GM12801 (cell line): ENCODE results near the gene PANX1.

ENCODE experiments used
- TF ChIP-seq, protein P1 (sequence below): IDR thresholded peaks from one replicate; pipeline ENCODE4 v1.5.1; 2011; ENCODE audit warnings: control low read depth; ENCODE audit not compliant: insufficient read length; ENCODE audit errors: extremely low read depth

The PANX1 gene

DNA sequence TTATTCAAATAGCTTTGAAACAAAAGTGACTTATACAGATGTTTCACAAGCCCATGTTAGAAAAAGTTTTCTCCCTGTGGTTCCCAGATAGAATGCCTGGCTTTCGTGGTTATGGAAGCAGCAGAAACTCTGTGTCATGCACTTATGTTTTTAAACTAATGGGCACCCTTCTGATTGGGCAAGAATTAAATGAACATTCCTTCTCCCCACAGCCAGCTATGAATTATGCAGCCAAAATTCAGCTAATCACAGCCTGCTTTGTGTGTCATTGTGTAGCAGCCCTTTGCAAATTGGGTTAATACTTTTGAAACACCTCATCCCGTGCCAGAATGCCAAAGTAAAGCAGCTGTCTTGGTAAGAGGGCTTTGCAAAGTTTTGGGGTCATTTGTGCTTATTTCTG, 46.9 kb downstream of the PANX1 start:
- TF ChIP-seq, protein P1, sequence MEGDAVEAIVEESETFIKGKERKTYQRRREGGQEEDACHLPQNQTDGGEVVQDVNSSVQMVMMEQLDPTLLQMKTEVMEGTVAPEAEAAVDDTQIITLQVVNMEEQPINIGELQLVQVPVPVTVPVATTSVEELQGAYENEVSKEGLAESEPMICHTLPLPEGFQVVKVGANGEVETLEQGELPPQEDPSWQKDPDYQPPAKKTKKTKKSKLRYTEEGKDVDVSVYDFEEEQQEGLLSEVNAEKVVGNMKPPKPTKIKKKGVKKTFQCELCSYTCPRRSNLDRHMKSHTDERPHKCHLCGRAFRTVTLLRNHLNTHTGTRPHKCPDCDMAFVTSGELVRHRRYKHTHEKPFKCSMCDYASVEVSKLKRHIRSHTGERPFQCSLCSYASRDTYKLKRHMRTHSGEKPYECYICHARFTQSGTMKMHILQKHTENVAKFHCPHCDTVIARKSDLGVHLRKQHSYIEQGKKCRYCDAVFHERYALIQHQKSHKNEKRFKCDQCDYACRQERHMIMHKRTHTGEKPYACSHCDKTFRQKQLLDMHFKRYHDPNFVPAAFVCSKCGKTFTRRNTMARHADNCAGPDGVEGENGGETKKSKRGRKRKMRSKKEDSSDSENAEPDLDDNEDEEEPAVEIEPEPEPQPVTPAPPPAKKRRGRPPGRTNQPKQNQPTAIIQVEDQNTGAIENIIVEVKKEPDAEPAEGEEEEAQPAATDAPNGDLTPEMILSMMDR = no peak

DNA sequence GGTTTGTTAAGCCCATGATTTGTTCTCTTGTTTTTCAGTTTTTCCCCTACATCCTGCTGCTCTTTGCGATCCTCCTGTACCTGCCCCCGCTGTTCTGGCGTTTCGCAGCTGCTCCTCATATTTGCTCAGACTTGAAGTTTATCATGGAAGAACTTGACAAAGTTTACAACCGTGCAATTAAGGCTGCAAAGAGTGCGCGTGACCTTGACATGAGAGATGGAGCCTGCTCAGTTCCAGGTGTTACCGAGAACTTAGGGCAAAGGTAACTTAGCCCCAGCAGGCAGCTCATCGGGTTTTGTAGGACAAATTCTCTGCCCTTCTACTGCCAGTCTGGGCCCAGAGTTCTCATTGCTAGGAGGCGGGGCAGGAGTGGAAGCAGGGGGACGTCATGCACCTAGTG, 49.7 kb downstream of the PANX1 start:
- TF ChIP-seq, protein P1 = no peak

DNA sequence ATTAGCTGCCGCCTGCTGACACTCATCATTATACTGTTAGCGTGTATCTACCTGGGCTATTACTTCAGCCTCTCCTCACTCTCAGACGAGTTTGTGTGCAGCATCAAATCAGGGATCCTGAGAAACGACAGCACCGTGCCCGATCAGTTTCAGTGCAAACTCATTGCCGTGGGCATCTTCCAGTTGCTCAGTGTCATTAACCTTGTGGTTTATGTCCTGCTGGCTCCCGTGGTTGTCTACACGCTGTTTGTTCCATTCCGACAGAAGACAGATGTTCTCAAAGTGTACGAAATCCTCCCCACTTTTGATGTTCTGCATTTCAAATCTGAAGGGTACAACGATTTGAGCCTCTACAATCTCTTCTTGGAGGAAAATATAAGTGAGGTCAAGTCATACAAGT, 51.1 kb downstream of the PANX1 start:
- TF ChIP-seq, protein P1 = no peak

DNA sequence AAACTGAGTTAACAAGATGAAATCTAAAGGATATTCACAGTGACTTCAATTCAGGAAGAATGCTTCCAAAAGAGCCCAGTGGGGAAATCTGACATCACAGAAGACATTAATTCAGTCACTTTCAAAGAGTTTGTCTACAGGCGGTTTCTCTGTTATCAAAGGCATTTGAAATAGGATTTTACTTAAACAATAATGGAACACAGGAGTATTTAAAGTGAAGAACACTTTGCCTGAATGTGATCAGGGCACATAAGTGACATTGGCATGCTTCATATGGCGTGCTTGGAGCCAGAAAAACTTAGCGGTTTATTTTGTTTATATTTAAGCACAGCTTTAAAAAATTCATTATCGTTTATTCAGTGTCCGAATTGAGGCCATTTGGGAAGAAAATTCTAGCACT, 52.9 kb downstream of the PANX1 start:
- TF ChIP-seq, protein P1 = no peak

DNA sequence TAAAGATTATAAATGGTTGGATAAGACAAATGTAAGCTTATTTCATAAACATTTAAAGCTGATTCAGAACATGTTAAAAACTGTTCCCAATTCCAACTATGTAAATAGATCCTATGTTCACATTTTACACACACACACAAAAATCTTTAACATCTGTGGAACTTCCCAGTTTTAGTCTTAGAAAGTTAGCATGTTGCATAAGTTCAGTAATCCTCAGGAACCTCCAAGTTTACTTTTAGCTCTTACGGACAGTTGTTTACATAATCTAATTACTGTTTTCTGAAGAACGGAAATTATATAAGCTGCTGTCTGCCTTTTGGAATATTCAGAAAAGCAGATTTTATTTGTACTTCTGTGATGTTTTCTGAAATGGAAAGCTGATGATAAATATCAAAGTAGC, 53.3 kb downstream of the PANX1 start:
- TF ChIP-seq, protein P1 = no peak

DNA sequence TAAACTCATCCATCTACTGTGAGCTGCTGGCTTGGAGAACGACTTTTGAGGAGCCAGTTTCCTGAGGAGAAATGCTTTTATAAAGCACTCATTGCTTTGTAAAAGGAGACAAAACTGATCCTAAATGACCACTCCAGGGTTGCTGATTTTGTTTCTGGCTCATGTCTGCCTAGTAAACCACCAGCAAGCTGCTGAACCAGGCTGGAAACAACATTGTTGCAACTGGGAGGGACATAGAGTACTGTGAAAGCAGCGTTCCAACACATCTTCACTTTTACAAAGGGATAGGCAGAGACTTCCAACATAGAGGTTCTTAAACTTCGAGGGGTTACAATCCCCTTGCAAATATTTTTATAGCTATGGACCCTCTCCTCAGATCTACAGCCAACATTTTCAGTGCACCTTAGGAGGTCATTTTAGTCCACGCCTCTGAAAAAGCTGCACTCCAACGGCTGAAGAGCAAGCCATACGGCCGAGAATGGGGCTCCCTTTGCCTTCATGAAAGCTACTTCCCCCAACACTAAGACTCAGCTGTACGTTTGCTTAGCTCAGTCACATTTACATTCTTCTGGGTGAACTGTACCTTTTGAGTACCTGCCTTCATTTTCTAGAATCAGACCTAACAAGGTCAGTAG, 54.7 kb downstream of the PANX1 start:
- TF ChIP-seq, protein P1 = no peak

DNA sequence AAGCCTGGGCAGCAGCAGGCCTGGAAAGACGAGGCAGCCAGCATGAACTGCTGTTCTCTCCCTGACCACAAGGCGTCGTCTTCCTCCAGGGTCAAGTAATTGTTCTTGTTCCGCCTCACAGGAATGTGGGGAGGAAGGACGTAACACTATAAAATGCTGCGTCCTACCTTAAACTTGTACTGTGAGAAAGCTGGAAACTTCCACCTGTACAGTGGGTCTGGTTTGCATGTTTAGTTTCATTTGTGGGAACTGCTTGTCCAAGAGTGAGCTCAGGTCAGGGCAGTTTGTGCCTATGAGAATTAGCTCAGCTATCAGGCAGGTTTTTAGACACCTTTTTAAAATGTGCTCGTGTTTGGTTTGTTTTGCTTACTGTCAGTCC, 55.2 kb downstream of the PANX1 start:
- TF ChIP-seq, protein P1 = no peak
